Hepatocyte (in vitro differentiated cells): Measurements from ENCODE around the gene GOLGA2. TPM values are rescaled to one million over a fixed set of nuclear protein-coding genes. Genes with fewer than 3 reads are reported as not detected.

ENCODE experiments used
- DNase-seq: peaks from one replicate; pipeline ENCODE4 v3.0.0-alpha.2; 2016; ENCODE audit warnings: low spot score
- H2AFZ ChIP-seq: fragments of 200-600 bp; sonication (generic); 2 replicates; pipeline ENCODE4 v1.6.0; 2016; ENCODE audit warnings: antibody characterized with exemption, mild to moderate bottlenecking
- H3K27ac ChIP-seq: fragments of 200-600 bp; sonication (generic); 2 replicates; pipeline ENCODE4 v1.5.1; 2016; ENCODE audit warnings: mild to moderate bottlenecking
- H3K27me3 ChIP-seq: fragments of 200-600 bp; sonication (generic); 2 replicates; pipeline ENCODE4 v1.6.1; 2016
- H3K36me3 ChIP-seq: fragments of 200-600 bp; sonication (generic); replicated peaks from 2 replicates; pipeline ENCODE4 v1.5.1; 2016; ENCODE audit warnings: low read depth; ENCODE audit not compliant: insufficient read depth
- H3K4me1 ChIP-seq: fragments of 200-600 bp; sonication (generic); 2 replicates; pipeline ENCODE4 v1.5.1; 2016; ENCODE audit warnings: mild to moderate bottlenecking, moderate library complexity; ENCODE audit not compliant: insufficient read depth
- H3K4me2 ChIP-seq: fragments of 200-600 bp; sonication (generic); 2 replicates; pipeline ENCODE4 v1.6.0; 2016
- H3K4me3 ChIP-seq: fragments of 200-600 bp; sonication (generic); 2 replicates; pipeline ENCODE4 v1.5.1; 2016; ENCODE audit warnings: mild to moderate bottlenecking
- H3K79me2 ChIP-seq: fragments of 200-600 bp; sonication (generic); 2 replicates; pipeline ENCODE4 v1.6.0; 2017; ENCODE audit warnings: mild to moderate bottlenecking
- H3K9me2 ChIP-seq: fragments of 200-600 bp; sonication (generic); replicated peaks from 2 replicates; pipeline ENCODE4 v1.6.0; 2017; ENCODE audit warnings: mild to moderate bottlenecking; ENCODE audit not compliant: insufficient read depth
- H3K9me3 ChIP-seq: fragments of 200-600 bp; sonication (generic); 2 replicates; pipeline ENCODE4 v1.5.1; 2016; ENCODE audit warnings: low read depth, mild to moderate bottlenecking
- H4K20me1 ChIP-seq: fragments of 200-600 bp; sonication (generic); 2 replicates; pipeline ENCODE4 v1.6.0; 2016; ENCODE audit warnings: mild to moderate bottlenecking; ENCODE audit not compliant: insufficient read depth, poor library complexity, severe bottlenecking
- EZH2 ChIP-seq: fragments of 200-600 bp; sonication (generic); IDR thresholded peaks from 2 replicates; pipeline ENCODE4 v1.6.1; 2016; ENCODE audit warnings: antibody characterized with exemption, mild to moderate bottlenecking, borderline replicate concordance
- EZH2phosphoT487 ChIP-seq: fragments of 200-600 bp; sonication (generic); IDR thresholded peaks from one replicate; pipeline ENCODE4 v1.6.1; 2018; ENCODE audit warnings: antibody characterized with exemption, mild to moderate bottlenecking, low read depth, moderate library complexity; ENCODE audit not compliant: unreplicated experiment, severe bottlenecking
- WGBS: methylation state at CpG from one replicate; pipeline ENCODE4 v1.1.6; 2016; ENCODE audit warnings: low lambda C conversion rate; ENCODE audit errors: missing lambda C conversion rate; 5-methylcytosine and 5-hydroxymethylcytosine counted together
- polyA plus RNA-seq: library from polyadenylated mRNA; unstranded; fragments of >200 nt; fragmentation: Nextera tagmentation; extraction: Ambion mirVana; gene quantifications from 2 replicates; pipeline ENCODE4 v1.2.1, GENCODE V29; 2016
- total RNA-seq: library from RNA; depleted of rRNA; stranded (reverse); fragments of >200 nt; gene quantifications from 2 replicates; pipeline ENCODE4 v1.2.3, GENCODE V29; 2014
- TF ChIP-seq, protein P1 (sequence below): fragments of 200-600 bp; sonication (generic); IDR thresholded peaks from 2 replicates; pipeline ENCODE4 v1.5.1; 2016; ENCODE audit warnings: antibody characterized with exemption, mild to moderate bottlenecking; ENCODE audit not compliant: poor library complexity

Gene GOLGA2
- total and polyA plus RNA-seq, 2 experiments from 2014 or later, result 37.6 to 79.9 TPM

DNA sequence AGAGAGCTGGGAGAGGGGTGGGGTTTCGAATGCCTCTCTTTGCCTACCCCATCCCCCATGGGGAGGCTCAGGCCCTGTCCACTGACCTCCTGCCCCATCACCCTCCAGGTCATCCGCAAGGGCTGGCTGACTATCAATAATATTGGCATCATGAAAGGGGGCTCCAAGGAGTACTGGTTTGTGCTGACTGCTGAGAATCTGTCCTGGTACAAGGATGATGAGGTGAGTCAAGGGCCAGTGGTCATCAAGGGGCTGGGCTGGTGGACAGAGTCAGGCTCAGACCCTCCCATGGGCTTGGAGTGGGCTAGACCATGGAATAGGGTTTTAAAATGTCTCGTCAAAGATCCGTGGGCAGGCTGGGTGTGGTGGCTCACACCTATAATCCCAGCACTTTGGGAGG, 33.7 kb downstream of the GOLGA2 start:
- H3K4me3 ChIP-seq, result no peak overlapping the region
- no peak overlapping the region for H2AFZ ChIP-seq
- no peak for DNase-seq
- no peaks in the 10 kb centered on the region for H3K9me2 ChIP-seq
- no peaks in the 10 kb centered on the region for H3K36me3 ChIP-seq
- no peak for TF ChIP-seq EZH2
- no peak for TF ChIP-seq EZH2phosphoT487
- TF ChIP-seq, protein P1, sequence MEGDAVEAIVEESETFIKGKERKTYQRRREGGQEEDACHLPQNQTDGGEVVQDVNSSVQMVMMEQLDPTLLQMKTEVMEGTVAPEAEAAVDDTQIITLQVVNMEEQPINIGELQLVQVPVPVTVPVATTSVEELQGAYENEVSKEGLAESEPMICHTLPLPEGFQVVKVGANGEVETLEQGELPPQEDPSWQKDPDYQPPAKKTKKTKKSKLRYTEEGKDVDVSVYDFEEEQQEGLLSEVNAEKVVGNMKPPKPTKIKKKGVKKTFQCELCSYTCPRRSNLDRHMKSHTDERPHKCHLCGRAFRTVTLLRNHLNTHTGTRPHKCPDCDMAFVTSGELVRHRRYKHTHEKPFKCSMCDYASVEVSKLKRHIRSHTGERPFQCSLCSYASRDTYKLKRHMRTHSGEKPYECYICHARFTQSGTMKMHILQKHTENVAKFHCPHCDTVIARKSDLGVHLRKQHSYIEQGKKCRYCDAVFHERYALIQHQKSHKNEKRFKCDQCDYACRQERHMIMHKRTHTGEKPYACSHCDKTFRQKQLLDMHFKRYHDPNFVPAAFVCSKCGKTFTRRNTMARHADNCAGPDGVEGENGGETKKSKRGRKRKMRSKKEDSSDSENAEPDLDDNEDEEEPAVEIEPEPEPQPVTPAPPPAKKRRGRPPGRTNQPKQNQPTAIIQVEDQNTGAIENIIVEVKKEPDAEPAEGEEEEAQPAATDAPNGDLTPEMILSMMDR, result no peak
- no peak overlapping the region for H3K4me2 ChIP-seq
- no peaks in the 10 kb centered on the region for H4K20me1 ChIP-seq
- 96% methylated on average over 4 of the region's 4 CpGs for WGBS
- no peaks in the 10 kb centered on the region for H3K79me2 ChIP-seq
- H3K9me3 ChIP-seq, result no peaks in the 10 kb centered on the region
- H3K27ac ChIP-seq, result peak overlapping the region; percentile 100
- H3K27me3 ChIP-seq, result no peaks in the 10 kb centered on the region
- H3K4me1 ChIP-seq, result peaks cover 30% of the 10 kb centered on the region

DNA sequence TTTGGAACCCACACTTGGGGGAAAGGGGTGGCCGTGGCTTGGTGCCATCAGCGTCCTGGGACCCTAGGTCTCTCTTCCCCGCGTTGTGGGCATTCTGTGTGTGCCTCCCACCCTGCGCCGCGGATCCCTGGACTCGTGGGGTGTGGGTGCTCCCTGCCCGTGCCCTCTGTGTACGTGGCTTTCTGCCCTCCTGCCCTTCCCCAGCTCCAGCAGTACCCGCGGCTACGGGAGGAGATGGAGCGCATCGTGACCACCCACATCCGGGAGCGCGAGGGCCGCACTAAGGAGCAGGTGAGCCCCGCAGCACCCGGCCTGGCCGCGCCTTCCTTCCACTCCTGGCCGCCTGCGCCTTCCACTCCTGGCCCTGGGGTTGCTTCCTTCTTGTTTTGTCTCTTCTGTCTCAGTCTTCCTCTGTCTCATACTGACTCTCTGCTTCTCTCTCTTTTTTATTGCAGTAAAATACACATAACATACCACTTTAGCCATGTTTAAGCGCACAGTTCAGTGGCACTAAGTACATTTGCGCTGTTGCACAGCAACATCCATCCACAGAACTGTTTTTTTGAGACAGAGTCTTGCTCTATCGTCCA, 41.9 kb downstream of the GOLGA2 start:
- Histone ChIP-seq H2AFZ (no peak overlapping the region), H3K79me2 (no peaks in the 10 kb centered on the region), H3K9me3 (no peaks in the 10 kb centered on the region), H4K20me1 (no peaks in the 10 kb centered on the region), H3K27me3 (no peaks in the 10 kb centered on the region), H3K4me3 (no peak overlapping the region), H3K4me2 (no peak overlapping the region), H3K4me1 (no peaks in the 10 kb centered on the region), H3K36me3 (no peaks in the 10 kb centered on the region), H3K27ac (no peak overlapping the region), H3K9me2 (no peaks in the 10 kb centered on the region)
- DNase-seq, result peak; percentile 2
- 96% methylated on average over 28 of the region's 28 CpGs for WGBS
- TF ChIP-seq, protein P1, result no peak
- TF ChIP-seq EZH2phosphoT487 (no peak), EZH2 (no peak)

DNA sequence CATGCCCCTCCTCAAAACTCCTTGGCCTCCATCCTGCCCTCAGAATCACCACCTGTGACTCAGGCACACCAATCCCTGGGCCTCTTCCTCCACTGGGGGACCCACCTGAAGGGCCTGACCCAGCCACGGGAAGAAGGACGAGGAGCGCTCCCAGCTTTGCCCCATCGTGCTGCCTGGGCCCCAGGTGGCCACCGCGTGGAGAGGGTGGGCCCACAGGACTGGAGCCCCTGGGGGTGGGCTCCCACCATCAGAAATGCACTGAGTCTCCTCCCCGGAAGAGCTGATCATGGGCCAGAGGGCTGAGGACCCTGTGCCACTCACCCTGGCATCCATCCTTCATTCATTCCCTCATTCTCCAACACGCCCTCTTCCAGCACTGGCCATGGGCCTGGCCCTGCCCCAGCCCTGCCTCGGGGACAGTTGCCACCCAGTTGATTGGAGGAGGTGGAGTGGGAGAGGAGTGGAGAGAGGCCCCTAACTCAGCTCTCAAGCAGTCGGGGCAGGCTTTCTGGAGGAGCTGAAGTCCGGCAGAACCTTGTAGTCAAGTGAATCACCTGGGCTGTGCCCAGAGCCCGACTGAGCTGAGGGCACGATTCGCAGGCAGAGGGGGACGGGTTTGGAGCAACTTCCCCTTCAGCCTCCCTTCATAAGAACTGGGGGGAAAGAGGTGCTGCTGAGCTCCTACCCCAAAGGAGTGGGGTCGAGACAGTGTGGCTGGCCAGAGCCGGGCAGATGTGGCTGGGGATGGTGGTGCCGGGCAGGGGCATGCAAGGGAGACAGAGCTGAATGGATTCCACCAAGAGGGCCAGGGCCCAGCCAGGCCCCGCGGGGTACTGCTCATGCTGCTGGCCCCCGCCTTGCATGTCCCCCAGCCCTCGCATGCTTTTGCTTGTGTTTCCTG, 43.0 kb downstream of the GOLGA2 start:
- H3K27me3 ChIP-seq, result no peaks in the 10 kb centered on the region
- H4K20me1 ChIP-seq, result no peaks in the 10 kb centered on the region
- H3K4me1 ChIP-seq, result no peaks in the 10 kb centered on the region
- H3K36me3 ChIP-seq, result no peaks in the 10 kb centered on the region
- H3K79me2 ChIP-seq, result no peaks in the 10 kb centered on the region
- DNase-seq, result peak; percentile 3
- no peak overlapping the region for H3K4me2 ChIP-seq
- 88% methylated on average over 22 of the region's 22 CpGs for WGBS
- TF ChIP-seq EZH2 (no peak), EZH2phosphoT487 (no peak)
- TF ChIP-seq, protein P1, result no peak
- no peak overlapping the region for H2AFZ ChIP-seq
- H3K4me3 ChIP-seq, result no peak overlapping the region
- H3K9me2 ChIP-seq, result no peaks in the 10 kb centered on the region
- H3K9me3 ChIP-seq, result no peaks in the 10 kb centered on the region
- H3K27ac ChIP-seq, result no peak overlapping the region
